Measurements from ENCODE around the gene PAWR.

The PAWR gene

DNA sequence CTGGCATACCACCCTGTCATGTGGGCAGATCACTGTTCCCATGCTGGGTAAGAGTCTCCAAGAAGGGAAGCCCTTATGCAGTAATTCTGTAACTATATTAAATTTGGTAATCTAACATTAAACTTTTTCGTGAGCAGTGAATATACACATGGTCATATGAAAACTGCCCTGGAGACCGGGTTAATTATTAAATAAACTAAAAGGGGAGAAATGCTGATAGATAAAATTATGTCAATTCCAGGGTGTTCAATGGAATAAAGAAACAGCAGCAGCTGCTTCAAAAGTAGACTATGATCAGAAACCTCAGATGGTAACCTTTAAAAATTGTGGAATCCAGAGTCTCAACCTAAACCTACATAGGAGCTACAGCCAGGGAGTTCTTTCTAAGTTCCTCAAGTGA, 100.0 kb downstream of the PAWR start:
- TF ChIP-seq, protein P1, sequence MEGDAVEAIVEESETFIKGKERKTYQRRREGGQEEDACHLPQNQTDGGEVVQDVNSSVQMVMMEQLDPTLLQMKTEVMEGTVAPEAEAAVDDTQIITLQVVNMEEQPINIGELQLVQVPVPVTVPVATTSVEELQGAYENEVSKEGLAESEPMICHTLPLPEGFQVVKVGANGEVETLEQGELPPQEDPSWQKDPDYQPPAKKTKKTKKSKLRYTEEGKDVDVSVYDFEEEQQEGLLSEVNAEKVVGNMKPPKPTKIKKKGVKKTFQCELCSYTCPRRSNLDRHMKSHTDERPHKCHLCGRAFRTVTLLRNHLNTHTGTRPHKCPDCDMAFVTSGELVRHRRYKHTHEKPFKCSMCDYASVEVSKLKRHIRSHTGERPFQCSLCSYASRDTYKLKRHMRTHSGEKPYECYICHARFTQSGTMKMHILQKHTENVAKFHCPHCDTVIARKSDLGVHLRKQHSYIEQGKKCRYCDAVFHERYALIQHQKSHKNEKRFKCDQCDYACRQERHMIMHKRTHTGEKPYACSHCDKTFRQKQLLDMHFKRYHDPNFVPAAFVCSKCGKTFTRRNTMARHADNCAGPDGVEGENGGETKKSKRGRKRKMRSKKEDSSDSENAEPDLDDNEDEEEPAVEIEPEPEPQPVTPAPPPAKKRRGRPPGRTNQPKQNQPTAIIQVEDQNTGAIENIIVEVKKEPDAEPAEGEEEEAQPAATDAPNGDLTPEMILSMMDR (conservative IDR thresholded peaks at IDR 0.05) = no peak
- no peak overlapping the region for H3K27ac ChIP-seq

DNA sequence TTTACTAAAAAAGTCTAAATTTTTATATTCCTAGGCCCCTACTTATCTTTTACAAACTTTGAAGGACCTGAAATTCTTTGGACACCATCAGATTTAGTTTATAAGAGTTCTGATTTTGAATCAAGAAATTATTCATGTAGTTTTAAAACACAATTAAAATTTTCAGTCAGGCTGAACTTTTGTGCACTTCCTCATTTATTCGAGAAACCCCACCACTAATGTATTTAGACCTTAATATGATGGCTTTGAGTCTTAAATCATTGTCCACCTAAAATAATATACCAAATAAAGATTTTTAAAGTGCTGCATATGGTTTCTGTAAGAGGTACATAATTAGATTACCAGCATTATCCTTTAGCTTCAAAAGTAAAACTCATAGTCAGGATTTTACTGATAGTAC, 103.4 kb downstream of the PAWR start:
- TF ChIP-seq, protein P1 (conservative IDR thresholded peaks at IDR 0.05) = no peak
- no peak overlapping the region for H3K27ac ChIP-seq

DNA sequence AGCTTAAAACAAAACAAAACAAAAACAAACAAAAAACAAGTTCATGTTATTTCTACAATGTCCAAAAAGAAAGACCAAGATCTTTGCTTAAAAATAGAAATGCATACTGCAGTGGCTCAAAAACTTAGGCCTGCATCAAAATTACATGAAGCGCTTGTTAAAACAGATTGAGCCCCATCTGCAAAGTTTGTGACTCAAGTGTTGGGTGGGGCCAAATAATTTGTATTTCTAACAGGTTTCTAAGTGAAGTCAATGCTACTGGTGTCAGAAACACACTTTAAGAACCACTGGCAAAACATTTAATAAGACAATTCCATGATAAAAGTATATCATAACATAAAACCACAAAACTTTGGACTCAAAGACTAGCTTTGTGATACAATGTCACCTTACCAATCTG, 105.6 kb downstream of the PAWR start:
- H3K27ac ChIP-seq = no peak overlapping the region
- TF ChIP-seq, protein P1 (conservative IDR thresholded peaks at IDR 0.05) = no peak

DNA sequence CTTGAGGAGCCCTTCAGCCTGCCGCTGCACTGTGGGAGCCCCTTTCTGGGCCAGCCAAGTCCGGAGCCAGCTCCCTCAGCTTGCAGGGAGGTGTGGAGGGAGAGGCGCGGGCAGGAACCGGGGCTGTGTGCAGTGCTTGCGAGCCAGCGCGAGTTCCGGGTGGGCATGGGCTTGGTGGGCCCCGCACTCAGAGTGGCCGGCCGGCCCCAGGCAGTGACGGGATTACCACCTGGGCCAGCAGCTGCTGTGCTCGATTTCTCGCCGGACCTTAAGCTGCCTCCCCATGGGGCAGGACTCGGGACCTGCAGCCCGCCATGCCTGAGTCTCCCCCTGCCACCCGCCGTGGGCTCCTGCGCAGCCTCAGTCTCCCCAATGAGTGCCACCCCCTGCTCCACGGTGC, 116.9 kb downstream of the PAWR start:
- TF ChIP-seq, protein P1 (conservative IDR thresholded peaks at IDR 0.05) = no peak

DNA sequence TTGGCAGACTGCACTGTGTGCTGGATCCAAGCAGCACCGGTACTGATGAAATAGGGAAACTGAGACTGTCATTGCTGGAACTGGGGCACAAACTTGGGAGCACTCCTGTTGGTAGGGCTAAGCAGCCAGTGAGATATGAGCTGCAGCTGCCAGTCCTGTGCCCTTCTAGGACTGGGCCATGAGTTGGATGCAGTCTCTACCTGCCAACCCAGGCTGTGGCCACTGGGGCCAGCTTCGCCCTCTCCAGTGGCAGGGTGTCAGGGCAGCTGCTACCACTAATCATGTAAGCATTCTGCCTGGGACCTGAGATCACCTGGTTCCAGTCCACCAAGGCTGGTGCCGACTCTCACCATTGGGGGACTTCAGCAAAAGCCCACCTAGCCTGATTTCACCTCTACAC, 121.1 kb downstream of the PAWR start:
- TF ChIP-seq, protein P1 (conservative IDR thresholded peaks at IDR 0.05) = no peak
- H3K27ac ChIP-seq = no peak overlapping the region

More for the DNA sequence above, 116.9 kb downstream of the PAWR start:
- no peak overlapping the region for H3K27ac ChIP-seq

DNA sequence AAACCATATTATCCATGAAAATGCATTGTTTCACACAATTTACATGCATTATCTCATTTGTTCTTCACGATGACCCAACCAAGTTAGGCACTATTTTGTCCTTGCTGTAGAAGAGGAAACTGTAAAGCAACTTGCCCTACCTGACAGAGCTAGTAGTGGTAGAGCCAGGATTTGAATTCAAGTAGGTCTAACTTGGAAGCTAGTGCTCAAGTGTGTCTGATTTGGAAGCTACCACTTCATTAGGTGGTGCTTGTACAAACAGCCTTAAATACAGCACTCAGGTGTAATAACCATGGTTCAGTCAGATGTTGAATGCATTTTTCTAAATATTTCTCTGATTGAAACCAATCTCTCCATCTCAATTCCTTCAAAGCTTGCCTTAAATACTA, 123.6 kb downstream of the PAWR start:
- TF ChIP-seq, protein P1 (conservative IDR thresholded peaks at IDR 0.05) = no peak
- H3K27ac ChIP-seq = peak overlapping the region; percentile 88

DNA sequence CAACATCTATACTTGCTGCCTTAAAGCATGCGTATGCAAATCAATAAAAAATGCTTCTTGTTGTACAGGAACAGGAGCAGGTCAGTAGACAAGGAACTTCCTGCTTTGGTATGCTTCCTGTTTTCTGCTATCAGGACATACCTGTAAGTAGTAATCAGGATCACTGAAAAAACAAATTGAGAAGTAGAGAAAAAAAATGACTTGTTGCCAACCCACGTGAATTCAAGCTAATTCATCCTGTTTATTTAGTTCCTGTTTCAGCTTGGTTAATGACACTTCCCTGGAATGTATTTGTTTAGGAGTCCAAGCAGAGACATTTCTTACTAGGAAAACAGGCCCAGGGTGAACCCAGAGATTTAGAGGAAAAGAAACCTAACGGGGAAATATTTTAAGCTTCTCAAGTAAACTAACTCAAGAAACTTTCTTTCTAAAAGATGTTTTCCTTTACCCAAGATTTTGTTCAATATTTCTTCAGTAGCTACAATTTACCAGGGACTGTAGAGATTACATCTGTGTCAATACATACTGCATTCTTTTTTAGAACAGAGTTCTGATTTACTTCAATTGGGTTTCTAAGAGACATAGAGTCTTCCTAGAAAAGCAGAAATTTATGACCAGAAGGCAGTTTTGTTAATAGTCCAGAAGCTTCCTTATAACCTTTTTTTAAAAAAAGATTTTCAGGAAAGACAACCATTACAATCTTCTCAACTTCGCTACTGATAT, 124.2 kb downstream of the PAWR start:
- TF ChIP-seq, protein P1 (conservative IDR thresholded peaks at IDR 0.05) = no peak
- H3K27ac ChIP-seq = peak overlapping the region; percentile 88

DNA sequence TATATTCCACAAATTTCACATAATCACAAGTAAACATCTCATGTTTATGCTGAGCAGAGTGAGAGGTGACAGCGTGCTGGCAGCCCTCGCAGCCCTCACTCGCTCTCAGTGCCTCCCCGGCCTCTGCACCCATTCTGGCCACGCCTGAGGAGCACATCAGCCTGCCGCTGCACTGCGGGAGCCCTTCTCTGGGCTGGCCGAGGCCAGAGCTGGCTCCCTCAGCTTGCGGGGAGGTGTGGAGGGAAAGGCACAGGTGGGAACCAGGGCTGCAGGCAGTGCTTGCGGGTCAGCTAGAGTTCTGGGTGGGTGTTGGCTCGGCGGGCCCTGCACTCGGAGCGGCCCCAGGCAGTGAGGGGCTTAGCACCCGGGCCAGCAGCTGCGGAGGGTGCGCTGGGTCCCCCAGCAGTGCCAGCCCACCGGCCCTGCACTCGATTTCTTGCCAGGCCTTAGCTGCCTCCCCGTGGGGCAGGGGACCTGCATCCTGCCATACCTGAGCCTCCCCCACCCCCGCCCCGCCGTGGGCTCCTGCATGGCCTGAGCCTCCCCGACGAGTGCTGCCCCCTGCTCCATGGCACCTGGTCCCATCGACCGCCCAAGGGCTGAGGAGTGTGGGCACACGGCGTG, 125.9 kb downstream of the PAWR start:
- H3K27ac ChIP-seq = peak overlapping the region; percentile 88
